ENCODE data around the gene TSC2.

Gene TSC2

GRCh38 chr16:2117960-2118722, 70.4 kb downstream of the TSC2 start:
- 0 out of 2 replicates have a peak, but pooled peaks have one; percentile 11 for TF ChIP-seq NFIC (IDR thresholded peaks at IDR 0.05)

GRCh38 chr16:2121853-2122252, 74.1 kb downstream of the TSC2 start:
- TF ChIP-seq ZBTB7A (IDR thresholded peaks at IDR 0.05; ENCODE audit: low read depth) (no peak), NFIC (IDR thresholded peaks at IDR 0.05) (no peak), TCF12 (IDR thresholded peaks at IDR 0.05; ENCODE audit: low read depth) (no peak), MAX (IDR thresholded peaks at IDR 0.05) (no peak), TAF1 (IDR thresholded peaks at IDR 0.05; ENCODE audit: low read depth) (no peak), TEAD4 (IDR thresholded peaks at IDR 0.05) (no peak), CEBPB (IDR thresholded peaks at IDR 0.05) (no peak), FOXM1 (IDR thresholded peaks at IDR 0.05; ENCODE audit: borderline replicate concordance, low read depth) (no peak), RAD21 (IDR thresholded peaks at IDR 0.05; ENCODE audit: low read depth) (no peak), EP300 (IDR thresholded peaks at IDR 0.05; ENCODE audit: borderline replicate concordance) (no peak), YY1 (IDR thresholded peaks at IDR 0.05; ENCODE audit: low read depth) (no peak), EGR1 (IDR thresholded peaks at IDR 0.05) (no peak), REST (IDR thresholded peaks at IDR 0.05; ENCODE audit: low read depth) (no peak), CREB1 (IDR thresholded peaks at IDR 0.05; ENCODE audit: low read depth) (no peak), USF1 (IDR thresholded peaks at IDR 0.05) (no peak)

GRCh38 chr16:2122429-2122828, 74.6 kb downstream of the TSC2 start:
- no peak for TF ChIP-seq CREB1 (IDR thresholded peaks at IDR 0.05; ENCODE audit: low read depth)
- TF ChIP-seq TAF1 (IDR thresholded peaks at IDR 0.05; ENCODE audit: low read depth) = no peak
- TF ChIP-seq NFIC (IDR thresholded peaks at IDR 0.05) = no peak
- TF ChIP-seq MAX (IDR thresholded peaks at IDR 0.05) = no peak
- no peak for TF ChIP-seq YY1 (IDR thresholded peaks at IDR 0.05; ENCODE audit: low read depth)
- no peak for TF ChIP-seq FOXM1 (IDR thresholded peaks at IDR 0.05; ENCODE audit: borderline replicate concordance, low read depth)
- no peak for TF ChIP-seq EP300 (IDR thresholded peaks at IDR 0.05; ENCODE audit: borderline replicate concordance)
- TF ChIP-seq TCF12 (IDR thresholded peaks at IDR 0.05; ENCODE audit: low read depth) = no peak
- TF ChIP-seq CEBPB (IDR thresholded peaks at IDR 0.05) = no peak
- TF ChIP-seq EGR1 (IDR thresholded peaks at IDR 0.05) = no peak
- TF ChIP-seq ZBTB7A (IDR thresholded peaks at IDR 0.05; ENCODE audit: low read depth) = no peak
- no peak for TF ChIP-seq REST (IDR thresholded peaks at IDR 0.05; ENCODE audit: low read depth)

GRCh38 chr16:2123706-2124376, 76.1 kb downstream of the TSC2 start:
- TF ChIP-seq MAX (IDR thresholded peaks at IDR 0.05) = 0 out of 2 replicates have a peak, but pooled peaks have one; percentile 16

GRCh38 chr16:2124377-2124693, 76.5 kb downstream of the TSC2 start:
- peak; percentile 15; the same call in 1 of the 2 replicates for TF ChIP-seq ZBTB7A (IDR thresholded peaks at IDR 0.05; ENCODE audit: low read depth)

GRCh38 chr16:2124694-2125444, 77.1 kb downstream of the TSC2 start:
- TF ChIP-seq MAX (IDR thresholded peaks at IDR 0.05) = peak; percentile 27; the same call in 1 of the 2 replicates
- peak; percentile 91 for TF ChIP-seq FOXM1 (IDR thresholded peaks at IDR 0.05; ENCODE audit: borderline replicate concordance, low read depth)
